GM18520 (cell line): Measurements from ENCODE around the gene DGCR2.
"Not testable (repeated sequence)": the region's sequence is repeated elsewhere in the genome, so short reads cannot be mapped to it uniquely, and the experiment has no call there.

Source experiments
- ATAC-seq: cut with Tn5 transposase; IDR thresholded peaks from one replicate; pipeline ENCODE4 v1.9.1; 2021; ENCODE audit not compliant: unreplicated experiment

DGCR2 gene

GRCh38 chr22:19062139-19062942 is 59.9 kb downstream of the DGCR2 start:
- no peak for ATAC-seq

- no peak for ATAC-seq
Measured at GRCh38 chr22:19061471-19062138, 60.6 kb downstream of the DGCR2 start.

- ATAC-seq, result no peak
Measured at GRCh38 chr22:19060356-19061009, 61.7 kb downstream of the DGCR2 start.

GRCh38 chr22:19059481-19060278 is 62.5 kb downstream of the DGCR2 start:
- no peak for ATAC-seq

GRCh38 chr22:19058713-19059451 is 63.3 kb downstream of the DGCR2 start:
- no peak for ATAC-seq

- ATAC-seq, result no peak
Measured at GRCh38 chr22:19057999-19058491, 64.2 kb downstream of the DGCR2 start.

- no peak for ATAC-seq
Measured at GRCh38 chr22:19057539-19057938, 64.7 kb downstream of the DGCR2 start.

GRCh38 chr22:19056951-19057401 is 65.2 kb downstream of the DGCR2 start:
- ATAC-seq, result no peak

GRCh38 chr22:19055801-19056200 is 66.4 kb downstream of the DGCR2 start:
- no peak for ATAC-seq

- no peak for ATAC-seq
Measured at GRCh38 chr22:19052941-19053541, 69.2 kb downstream of the DGCR2 start.

- no peak for ATAC-seq
Measured at GRCh38 chr22:19051381-19052072, 70.7 kb downstream of the DGCR2 start.

- ATAC-seq, result not testable (repeated sequence)
Measured at GRCh38 chr22:19050847-19051246, 71.4 kb downstream of the DGCR2 start.

GRCh38 chr22:19050117-19050516 is 72.1 kb downstream of the DGCR2 start:
- ATAC-seq, result no peak

- no peak for ATAC-seq
Measured at GRCh38 chr22:19048531-19048930, 73.7 kb downstream of the DGCR2 start.

GRCh38 chr22:19047993-19048392 is 74.2 kb downstream of the DGCR2 start:
- ATAC-seq, result no peak

- no peak for ATAC-seq
Measured at GRCh38 chr22:19046719-19047609, 75.2 kb downstream of the DGCR2 start.

GRCh38 chr22:19046287-19046686 is 75.9 kb downstream of the DGCR2 start:
- ATAC-seq, result no peak

GRCh38 chr22:19045094-19045493 is 77.1 kb downstream of the DGCR2 start:
- no peak for ATAC-seq
